Stimulated activated CD4-positive, alpha-beta T cell treated with anti-CD3 and anti-CD28 coated beads, Interleukin-12 subunit alpha, Interleukin-12 subunit beta, amount 100 ng/mL, for 48 hours (primary cell): ENCODE measurements around the gene ANKRD6.
"Not testable (repeated sequence)": the region's sequence is repeated elsewhere in the genome, so short reads cannot be mapped to it uniquely, and the experiment has no call there.

ENCODE experiments used
- DNase-seq, 3 donors: peaks; one replicate each; pipeline ENCODE4 v3.0.0-alpha.2; 2020; ENCODE audit warnings: low read depth in 2 of 3, low spot score in 1 of 3

Gene ANKRD6

DNA sequence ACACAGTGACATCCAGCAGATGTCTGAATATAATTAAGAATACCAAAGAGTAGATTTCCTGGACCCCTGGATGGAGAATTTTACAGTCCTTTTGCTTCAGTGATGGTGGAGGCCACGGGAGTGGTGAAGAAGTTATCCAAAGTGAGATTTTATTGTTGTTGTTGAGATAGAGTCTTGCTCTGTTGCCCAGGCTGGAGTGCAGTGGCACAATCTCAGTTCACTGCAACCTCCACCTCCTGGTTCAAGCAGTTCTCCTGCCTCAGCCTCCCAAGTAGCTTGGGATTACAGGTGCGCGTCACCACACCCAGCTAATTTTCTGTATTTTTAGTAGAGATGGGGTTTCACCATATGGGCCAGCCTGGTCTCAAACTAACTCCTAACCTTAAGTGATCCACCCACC, 208.6 kb downstream of the ANKRD6 start:
- not testable (repeated sequence) for DNase-seq

DNA sequence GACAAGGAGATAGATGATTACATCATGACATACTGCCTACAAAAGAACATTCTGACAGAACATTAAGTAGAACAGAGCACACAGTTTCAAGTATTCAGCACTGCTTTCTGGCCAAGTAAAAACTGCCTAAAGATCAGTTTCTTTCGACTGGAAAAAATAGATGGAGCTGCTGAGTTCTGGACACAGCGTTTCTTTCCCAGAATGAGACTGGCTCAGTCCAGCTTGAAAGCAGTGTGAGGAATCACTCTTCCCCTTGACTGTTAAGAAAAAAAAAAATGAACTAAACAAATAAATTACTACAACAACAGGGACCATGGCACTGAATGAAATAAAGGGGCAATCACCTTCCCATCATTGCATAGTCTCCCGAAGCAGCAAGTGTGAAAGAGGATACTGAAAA, 210.0 kb downstream of the ANKRD6 start:
- no peak for DNase-seq

DNA sequence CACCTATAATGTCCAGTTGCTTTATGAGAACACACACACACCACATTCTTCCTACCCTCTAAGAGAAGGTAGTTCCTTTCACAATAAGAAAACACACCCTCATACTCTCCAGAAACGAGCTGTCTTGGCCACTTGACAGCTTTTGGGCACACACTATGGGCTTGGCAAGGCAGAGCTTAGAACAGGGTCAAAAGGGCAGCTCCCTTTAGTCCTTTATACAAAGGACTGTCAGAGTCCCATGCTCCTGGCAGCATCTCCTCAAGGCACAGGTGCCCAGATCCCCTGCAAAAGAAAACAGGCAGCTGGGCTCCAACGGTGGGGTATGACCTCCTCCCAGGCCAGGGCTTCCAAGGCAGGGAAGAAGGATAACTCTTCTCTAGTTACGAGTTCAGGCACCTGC, 210.5 kb downstream of the ANKRD6 start:
- DNase-seq, result no peak

DNA sequence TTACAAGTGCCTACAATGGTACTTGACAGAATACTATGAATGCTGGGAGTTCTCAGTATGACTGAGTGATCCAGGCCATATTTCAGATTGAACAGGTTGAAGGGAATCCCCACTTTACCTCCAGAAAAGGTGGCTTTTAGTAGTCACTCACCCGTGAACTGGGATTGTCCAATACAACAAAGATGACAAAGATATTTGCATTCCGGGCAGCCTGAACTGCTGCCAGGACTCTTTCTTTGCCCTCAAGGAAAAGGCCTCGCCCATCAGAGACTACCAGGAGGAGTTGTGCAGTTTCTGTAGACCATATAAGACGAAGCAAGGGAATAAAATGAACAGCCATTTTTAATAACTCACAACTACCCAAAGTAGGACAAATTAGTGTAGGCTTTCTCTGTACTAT, 211.9 kb downstream of the ANKRD6 start:
- DNase-seq, result no peak

DNA sequence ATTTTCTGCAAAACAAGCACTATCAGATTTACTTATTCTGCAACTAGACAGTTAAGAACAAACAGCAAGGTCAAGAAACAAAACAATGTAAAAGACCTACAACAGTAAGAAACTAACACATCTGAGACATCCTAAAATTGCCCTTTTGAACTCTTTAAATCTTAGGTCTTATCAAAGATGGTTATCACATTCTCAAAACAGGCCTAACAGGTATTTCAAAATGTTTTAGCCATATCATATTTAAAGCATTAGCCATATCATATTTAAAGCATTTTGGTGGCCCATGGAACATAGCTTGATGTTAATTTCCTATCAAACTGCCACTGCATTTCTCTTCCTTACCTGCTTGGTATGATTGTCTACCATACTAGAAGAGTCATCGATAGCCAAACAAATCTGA, 216.7 kb downstream of the ANKRD6 start:
- no peak for DNase-seq

DNA sequence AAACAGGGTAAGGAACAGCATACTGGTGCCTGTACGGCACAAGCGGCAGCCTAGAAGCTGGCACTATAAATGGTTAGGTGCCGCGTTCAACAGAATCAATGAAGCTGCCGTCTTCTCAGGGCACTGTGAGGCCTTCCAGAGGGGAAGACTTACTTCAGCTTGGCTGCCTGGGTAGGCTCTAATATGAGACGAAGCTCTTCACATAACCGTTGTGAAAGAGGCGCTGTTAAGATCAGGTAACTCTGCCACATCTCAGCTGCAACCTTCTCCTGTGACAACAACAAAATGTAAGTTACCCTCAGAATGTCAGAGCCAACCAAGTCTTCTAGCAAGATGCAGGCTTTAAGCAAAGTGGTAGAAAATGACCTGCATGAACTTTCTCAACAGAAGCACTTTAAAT, 217.6 kb downstream of the ANKRD6 start:
- DNase-seq, result no peak

DNA sequence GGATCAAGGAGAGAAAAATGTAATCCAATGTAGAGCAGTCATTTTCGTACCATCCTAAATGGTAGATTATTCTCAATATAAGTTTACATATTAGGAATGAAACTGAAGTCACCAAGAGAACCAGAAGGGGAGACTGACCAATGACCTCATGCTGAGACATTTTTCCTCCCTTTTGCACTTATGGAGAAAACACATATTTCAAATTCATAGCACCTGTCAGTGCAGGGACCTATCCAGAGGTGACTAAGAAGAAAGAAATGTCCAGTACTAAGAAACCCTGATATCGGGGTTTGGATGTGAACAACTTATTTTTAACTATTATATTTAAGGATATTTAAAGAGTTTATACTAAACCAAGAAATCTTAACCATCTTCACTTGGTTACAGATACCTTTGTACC, 222.2 kb downstream of the ANKRD6 start:
- no peak for DNase-seq

DNA sequence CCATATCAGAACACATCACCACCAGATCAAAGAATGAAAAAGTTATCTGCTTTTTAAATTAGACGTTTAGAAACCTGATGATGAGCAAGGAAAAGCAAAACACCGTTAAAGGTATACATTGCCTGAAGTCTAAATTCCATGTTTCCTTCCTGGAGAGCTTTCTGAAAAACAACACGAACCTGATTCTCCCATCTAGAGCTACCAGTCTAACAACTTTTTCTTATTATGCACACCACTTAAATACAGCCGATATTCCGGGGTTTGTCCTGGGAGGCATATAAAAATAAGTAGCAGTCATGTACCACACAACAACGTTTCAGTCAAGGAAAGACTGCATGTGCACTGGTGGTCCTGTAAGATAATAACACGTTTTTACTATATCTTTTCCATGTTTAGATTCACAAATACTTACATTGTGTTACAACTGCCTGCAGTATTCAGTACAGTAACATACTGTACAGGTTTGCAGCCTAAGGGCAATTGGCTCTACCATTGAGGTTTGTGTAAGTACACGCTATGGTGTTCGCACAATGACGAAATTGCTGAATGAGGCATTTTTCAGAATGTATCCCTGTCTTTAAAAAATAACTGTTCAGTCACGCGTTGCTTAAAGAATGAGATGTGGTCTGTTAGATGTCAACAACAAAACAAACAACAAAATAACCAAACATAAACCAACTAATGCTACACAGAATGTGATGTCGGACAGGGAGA, 224.7 kb downstream of the ANKRD6 start:
- DNase-seq, result no peak

DNA sequence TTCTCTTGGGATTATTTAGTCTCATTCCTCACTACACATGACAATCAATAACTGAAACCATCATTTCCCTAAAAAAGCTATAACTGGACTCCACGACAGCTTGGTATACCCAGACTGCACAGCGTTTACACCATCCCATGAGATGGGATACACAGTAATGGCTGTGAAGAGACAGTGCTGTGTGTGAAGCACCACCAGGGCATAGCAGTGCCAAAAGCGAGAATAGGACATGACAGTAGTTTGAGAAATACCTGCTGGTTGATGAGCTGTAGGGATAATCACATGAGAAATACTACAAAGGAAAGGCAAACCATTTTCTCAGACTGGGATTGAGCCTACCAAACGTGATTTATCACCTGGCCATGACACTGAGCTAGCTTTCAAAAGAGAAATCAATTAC, 228.0 kb downstream of the ANKRD6 start:
- DNase-seq, result no peak

DNA sequence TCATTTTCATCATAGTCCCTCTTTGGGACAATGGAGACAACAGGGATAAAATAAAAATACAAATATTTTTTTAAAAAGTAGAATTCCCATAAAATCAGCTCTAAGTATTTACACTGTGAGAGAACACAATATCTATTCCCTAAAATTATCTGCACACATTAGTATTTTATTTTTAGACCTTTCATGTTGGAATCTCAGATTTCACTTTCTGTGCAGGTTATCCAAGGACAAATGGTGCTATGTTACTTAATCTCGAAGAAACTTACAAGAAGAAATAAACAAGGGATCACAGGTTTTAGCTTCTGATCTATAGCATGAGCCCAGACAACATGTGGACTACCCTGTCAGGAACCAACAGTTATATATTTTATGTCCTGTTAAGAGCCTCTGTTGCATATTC, 228.6 kb downstream of the ANKRD6 start:
- DNase-seq, result no peak

DNA sequence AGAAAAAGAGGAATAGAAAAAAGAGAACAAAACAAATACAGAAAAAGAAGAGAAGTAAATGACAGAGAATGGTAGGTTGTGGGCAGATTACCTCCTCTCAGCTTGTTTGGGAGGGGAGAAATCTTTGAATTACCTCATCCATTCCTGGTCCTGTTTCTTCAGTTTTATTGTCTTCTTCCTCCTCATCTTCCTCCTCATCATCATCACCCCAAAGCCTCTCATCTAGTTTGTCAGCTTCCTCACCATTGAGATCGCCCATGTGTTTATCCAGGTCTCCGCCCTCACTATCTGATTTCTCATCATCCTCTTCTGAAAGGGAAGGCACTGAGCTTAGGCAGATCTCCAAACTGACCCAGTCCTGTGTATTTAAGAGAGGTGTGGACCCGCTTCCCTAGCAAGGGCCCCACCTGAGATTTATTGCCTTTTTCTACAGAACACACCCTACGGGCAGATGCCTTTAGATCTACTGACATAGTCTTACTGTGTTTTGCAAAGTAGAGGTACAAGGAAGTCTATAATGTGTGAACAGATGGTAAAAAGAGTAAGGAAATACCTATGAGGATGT, 229.8 kb downstream of the ANKRD6 start:
- DNase-seq, result no peak

DNA sequence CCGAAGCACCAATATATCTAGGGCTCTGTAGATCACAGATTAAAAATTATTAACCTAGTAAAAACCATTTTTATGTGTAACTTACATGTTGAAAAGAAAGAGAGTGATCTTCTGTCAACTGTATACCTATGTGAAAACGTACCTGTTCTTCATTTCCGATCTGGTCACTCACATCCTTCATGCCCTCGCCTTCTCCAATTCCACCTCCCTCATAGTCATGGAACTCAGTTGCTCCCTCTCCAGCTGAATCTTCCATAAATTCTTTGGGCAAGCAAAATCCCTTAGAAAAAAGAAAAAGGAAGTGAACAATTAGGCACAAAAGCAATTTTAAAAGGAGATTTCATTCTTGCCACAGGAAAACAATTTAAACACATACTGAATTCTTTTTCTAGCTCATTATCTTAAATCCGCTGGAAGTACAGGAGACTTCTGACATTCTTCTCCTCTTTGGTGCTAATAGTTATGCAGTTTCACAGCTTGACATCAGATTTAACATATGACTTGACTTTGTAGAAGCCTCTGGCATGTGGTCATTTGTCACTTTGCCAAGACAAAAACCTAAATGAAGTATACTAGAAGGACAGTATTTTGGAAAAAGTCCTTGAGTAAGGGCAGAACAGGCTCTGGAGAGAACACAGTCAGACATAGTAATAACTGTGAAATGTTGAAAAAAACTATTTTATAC, 235.1 kb downstream of the ANKRD6 start:
- no peak for DNase-seq

DNA sequence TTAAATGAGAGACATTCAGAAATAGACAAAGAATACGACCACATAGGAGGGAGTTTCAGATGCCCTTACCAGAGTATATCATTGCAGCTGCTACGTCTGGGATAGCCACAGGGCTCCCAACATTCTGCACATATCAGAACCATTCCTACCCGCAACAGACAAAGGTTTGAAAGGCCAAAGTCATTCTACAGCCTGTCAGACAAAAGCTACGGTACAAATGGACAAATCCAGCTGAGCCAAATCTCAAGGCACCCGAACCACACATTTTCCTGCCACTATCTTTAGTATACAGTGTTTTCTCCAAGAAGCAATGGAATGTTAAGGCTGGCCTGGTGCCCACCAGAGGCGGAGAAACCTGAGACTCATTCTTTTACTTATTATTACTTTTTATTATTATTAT, 236.1 kb downstream of the ANKRD6 start:
- no peak for DNase-seq

DNA sequence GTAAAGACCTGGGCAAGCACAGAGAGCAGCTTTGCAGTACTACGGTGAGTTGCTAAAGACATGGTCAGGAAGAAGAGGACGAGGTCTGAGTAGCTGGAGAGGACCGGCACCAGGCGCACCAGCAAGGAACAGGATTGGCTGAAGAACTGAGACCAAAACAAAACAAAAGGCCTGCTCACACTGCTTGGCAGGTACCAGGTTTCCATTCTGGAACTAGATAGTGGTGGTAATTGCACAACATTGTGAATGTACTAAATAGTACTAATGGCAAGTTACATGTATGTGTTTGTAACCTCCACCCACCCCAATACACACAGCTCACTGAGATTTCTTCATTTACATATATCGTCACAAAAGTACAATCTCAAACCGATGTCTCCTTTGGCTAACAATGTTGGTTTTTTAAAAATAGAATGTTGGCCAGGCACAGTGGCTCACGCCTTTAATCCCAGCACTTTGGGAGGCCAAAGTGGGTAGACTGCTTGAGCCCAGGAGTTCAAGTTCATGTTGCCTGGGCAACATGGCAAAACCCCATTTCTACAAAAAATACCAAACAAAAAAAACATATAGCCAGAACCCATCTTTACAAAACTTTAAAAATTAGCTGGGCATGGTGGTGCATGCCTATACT, 238.1 kb downstream of the ANKRD6 start:
- no peak for DNase-seq

DNA sequence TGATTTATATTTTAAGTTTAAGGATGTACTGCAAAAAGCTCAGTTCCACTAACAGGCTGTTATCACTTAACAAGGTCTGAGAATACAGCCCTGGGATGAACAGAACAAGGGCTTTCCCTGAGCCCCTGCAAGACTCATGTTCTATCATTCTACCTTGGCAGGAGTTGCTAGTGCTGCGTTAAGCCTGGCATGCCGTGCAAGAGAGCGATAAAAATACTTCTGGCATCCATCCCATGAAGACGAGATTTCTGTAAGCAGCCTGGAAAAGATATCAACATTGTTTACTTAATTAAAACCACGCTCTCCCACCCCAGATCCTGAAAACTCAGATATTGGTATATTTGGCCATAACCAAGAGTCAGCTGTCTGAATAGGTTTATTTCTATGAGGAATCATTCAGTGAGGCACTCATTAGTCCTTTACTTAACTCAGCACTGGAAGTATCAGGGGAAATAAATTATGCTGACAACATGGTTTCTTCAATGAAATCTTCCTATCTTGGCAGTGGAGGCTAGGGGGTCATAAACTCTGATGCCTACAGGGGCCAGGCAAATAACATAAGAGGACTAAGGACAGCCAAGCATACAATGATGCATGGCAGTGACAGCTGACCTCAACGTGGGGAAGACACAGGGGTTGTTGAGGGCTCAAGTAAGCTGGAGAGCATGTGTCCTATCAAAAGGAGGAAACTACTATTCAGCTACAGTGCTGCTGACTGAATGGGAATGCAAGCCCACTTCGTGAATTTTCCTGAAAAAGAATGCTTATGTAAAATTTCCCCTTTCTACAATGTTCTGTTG, 243.2 kb downstream of the ANKRD6 start:
- DNase-seq, result no peak

DNA sequence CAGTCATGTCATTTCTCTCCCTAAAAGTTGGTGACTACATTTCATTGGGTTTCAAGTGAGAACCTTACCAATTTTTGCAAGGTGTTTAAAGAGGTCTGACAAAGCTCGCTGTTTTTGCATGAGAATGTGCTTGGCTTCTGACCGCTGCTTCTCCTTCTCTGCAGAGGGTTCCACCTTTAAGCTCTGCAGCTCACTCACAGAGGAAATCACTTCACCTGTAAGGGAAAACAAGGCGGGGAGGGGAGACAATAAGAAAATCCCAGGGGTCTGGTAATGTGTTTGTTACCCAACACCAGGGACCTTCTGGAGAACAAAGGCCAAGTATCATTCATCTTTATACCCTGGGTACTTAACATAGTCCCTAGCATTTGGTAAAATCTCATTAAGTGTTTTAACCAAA, 245.6 kb downstream of the ANKRD6 start:
- DNase-seq, result no peak

DNA sequence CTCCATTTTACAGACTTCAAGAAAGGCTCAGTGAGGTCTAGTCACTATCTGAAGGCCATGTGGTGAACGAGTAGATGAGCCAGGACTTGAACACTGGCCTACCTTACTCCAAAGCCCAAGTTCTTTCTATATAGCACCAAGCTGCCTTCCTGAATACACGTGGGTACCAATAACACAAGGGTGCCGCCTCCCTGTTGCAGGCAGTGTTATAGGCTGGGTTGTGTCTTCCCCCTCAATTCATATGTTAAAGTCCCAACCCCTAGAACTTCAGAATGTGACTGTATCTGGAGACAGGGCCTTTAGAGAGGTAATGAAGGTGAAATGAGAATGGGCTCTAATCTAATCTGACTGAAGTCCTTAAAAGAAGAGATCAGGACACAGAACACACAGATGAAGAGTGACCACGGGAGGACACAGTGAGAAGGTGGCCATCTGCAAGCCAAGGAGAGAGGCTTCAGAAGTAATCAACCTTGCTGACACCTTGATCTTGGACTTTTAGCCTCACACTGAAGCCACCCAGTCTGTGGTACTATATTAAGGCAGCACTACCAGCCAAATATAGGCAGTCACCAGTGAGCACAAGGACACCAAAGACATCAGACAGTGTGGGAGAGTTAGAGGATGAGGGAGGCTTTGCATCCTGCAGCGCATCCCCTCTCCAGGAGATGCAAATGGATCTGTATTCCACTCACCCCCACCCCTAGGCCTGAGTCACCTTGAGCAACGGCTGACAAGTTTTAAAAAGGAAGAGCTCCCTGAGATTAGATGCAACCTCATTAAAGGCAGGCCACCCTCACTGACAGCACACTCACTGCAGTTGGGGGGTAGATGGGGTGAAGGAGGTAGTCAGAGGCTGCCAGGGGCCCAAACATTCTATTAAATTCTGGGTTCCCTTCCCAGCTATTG, 246.5 kb downstream of the ANKRD6 start:
- no peak for DNase-seq

DNA sequence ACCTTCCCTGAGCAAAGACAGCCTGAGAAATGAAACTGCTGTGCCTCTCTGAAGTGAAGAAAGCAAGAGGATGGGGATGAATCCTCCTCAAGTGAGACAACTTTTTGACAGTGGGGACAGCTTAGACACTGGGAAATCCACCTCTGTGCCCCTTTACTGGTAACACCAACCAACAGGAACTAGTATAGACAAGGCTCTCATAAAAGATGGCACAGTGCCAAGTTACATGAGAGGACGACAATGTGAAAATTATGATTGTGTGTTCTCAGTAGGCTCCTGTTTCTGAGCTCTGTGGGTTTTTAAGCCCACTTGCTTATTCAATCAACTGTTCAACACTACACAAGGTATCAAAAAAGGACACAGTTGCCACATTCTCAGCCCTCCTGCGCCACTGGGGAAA, 247.2 kb downstream of the ANKRD6 start:
- no peak for DNase-seq

DNA sequence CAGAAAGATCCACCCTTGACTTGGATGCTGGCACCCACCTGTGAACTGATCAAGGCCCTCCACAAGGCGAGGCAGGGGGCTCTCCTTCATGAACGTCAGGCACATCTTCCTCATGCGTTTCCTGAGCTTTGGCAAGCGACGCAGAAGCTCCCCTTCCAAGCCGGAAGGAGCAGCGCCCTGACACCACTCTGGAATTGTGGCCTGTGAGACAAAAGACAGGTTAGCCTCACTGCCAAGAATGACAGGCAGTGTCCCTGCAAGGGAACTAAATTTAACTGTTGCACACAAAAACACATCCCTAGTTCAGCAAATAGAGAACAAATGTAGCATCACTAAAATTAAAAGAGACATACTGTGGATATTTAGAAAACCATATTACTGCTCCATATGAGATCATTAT, 247.6 kb downstream of the ANKRD6 start:
- DNase-seq, result no peak

DNA sequence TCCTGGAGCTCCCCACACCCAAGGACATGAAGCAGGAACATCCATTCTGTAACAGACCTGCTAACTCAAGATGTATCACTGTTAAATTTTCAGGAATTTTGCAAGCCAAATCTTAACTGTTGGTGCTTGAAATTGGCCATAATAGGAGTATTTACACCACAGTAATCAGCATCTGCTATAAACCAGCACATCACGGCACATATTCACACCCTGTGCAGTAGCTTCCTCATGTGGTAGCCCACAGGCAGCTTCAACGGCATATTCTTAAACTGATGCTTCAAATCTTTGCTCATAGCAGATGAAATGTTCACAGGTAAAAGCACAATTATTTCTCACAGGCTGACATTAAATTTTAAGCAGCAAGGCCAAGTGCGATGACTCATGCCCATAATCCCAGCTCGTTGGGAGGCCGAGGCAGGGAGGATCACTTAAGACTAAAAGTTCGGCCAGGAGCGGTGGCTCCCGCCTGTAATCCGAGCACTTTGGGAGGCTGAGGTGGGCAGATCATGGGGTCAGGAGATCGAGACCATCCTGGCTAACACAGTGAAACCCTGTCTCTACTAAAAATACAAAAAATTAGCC, 249.1 kb downstream of the ANKRD6 start:
- no peak for DNase-seq
